ENCODE results near the gene UGT1A6.

UGT1A6 gene

DNA sequence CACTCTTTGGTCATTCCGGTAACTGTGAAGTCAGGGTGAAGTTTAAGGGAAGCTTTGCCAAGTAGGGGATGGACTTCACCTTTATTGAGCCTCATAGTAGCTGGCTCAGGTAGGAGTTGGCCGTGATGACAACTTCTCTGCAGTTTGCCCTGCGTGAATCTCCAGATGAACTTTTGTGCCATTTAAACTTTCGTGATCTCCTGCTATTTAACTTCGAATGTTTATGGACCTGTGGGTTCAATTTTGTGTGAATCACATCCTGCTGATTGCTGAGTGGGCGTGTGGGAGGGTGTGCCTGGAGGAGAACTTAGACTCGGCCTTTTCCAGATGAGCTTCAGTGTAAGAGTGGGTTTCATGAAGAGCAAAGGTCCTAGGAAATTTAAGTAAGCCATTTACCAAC, 71.6 kb downstream of the UGT1A6 start:
- Histone ChIP-seq H3K4me3 (ENCODE audit: low read length) (no peak overlapping the region), H3K27ac (ENCODE audit: low read length) (no peak overlapping the region), H3K27me3 (ENCODE audit: low read depth, low read length) (peaks cover 11% of the 10 kb centered on the region; the same call in 1 of the 2 replicates), H2AFZ (ENCODE audit: low read depth, low read length) (no peak overlapping the region), H3K4me2 (ENCODE audit: low read length) (no peak overlapping the region), H3K9ac (ENCODE audit: low read length) (no peak overlapping the region), H3K36me3 (replicated peaks; ENCODE audit: low read depth, low read length) (no peaks in the 10 kb centered on the region), H3K9me3 (ENCODE audit: insufficient read depth, low read length) (no peaks in the 10 kb centered on the region), H3K79me2 (ENCODE audit: low read length) (no peaks in the 10 kb centered on the region), H3K4me1 (ENCODE audit: low read length) (no peaks in the 10 kb centered on the region), H4K20me1 (ENCODE audit: insufficient read depth, low read length) (no peaks in the 10 kb centered on the region)
- TF ChIP-seq CTCF (IDR thresholded peaks at IDR 0.05; ENCODE audit: low read depth, low read length), result no peak
- TF ChIP-seq EZH2phosphoT487 (IDR thresholded peaks at IDR 0.05; ENCODE audit: low read depth), result no peak

- no peaks in the 10 kb centered on the region for H3K4me1 ChIP-seq (ENCODE audit: low read length)
- TF ChIP-seq CTCF (IDR thresholded peaks at IDR 0.05; ENCODE audit: low read depth, low read length), result no peak
- no peak for TF ChIP-seq EZH2phosphoT487 (IDR thresholded peaks at IDR 0.05; ENCODE audit: low read depth)
- H3K9me3 ChIP-seq (ENCODE audit: insufficient read depth, low read length), result no peaks in the 10 kb centered on the region
- no peak overlapping the region for H3K27ac ChIP-seq (ENCODE audit: low read length)
- H3K27me3 ChIP-seq (ENCODE audit: low read depth, low read length), result peaks cover 11% of the 10 kb centered on the region; the same call in 1 of the 2 replicates
- no peaks in the 10 kb centered on the region for H3K79me2 ChIP-seq (ENCODE audit: low read length)
- no peak overlapping the region for H3K9ac ChIP-seq (ENCODE audit: low read length)
- no peaks in the 10 kb centered on the region for H3K36me3 ChIP-seq (replicated peaks; ENCODE audit: low read depth, low read length)
- H4K20me1 ChIP-seq (ENCODE audit: insufficient read depth, low read length), result no peaks in the 10 kb centered on the region
- H3K4me2 ChIP-seq (ENCODE audit: low read length), result no peak overlapping the region
- H3K4me3 ChIP-seq (ENCODE audit: low read length), result no peak overlapping the region
- no peak overlapping the region for H2AFZ ChIP-seq (ENCODE audit: low read depth, low read length)
These were observed 72.1 kb downstream of the UGT1A6 start for GRCh38 chr2:233764761-233765160.

DNA sequence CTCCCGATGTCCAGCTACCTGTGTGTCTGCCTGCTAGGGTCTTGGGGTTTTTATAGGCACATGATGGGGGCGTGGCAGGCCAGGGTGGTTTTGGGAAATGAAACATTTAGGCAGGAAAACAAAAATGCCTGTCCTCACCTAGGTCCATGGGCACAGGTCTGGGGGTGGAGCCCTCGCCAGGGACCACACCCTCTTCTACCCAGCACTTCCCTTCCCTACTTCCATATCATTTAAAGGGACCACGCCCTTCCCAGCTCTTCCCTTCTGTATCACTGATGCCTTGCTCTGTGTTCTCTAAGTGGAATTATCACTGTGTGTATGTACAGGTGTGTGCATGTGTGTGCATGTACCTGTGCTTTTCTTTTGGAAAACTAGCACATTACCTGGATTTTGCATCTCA, 73.7 kb downstream of the UGT1A6 start:
- no peaks in the 10 kb centered on the region for H4K20me1 ChIP-seq (ENCODE audit: insufficient read depth, low read length)
- no peak overlapping the region for H3K4me3 ChIP-seq (ENCODE audit: low read length)
- no peak overlapping the region for H3K27ac ChIP-seq (ENCODE audit: low read length)
- no peaks in the 10 kb centered on the region for H3K36me3 ChIP-seq (replicated peaks; ENCODE audit: low read depth, low read length)
- H3K4me2 ChIP-seq (ENCODE audit: low read length), result no peak overlapping the region
- no peak overlapping the region for H2AFZ ChIP-seq (ENCODE audit: low read depth, low read length)
- no peak overlapping the region for H3K9ac ChIP-seq (ENCODE audit: low read length)
- no peaks in the 10 kb centered on the region for H3K9me3 ChIP-seq (ENCODE audit: insufficient read depth, low read length)
- no peak for TF ChIP-seq EZH2phosphoT487 (IDR thresholded peaks at IDR 0.05; ENCODE audit: low read depth)
- H3K4me1 ChIP-seq (ENCODE audit: low read length), result no peaks in the 10 kb centered on the region
- peaks cover 11% of the 10 kb centered on the region; the same call in 1 of the 2 replicates for H3K27me3 ChIP-seq (ENCODE audit: low read depth, low read length)
- no peaks in the 10 kb centered on the region for H3K79me2 ChIP-seq (ENCODE audit: low read length)

DNA sequence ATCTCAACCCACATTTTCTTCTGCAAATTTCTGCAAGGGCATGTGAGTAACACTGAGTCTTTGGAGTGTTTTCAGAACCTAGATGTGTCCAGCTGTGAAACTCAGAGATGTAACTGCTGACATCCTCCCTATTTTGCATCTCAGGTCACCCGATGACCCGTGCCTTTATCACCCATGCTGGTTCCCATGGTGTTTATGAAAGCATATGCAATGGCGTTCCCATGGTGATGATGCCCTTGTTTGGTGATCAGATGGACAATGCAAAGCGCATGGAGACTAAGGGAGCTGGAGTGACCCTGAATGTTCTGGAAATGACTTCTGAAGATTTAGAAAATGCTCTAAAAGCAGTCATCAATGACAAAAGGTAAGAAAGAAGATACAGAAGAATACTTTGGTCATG, 75.4 kb downstream of the UGT1A6 start:
- no peak overlapping the region for H3K9ac ChIP-seq (ENCODE audit: low read length)
- no peak overlapping the region for H3K4me3 ChIP-seq (ENCODE audit: low read length)
- H3K27me3 ChIP-seq (ENCODE audit: low read depth, low read length), result peaks cover 11% of the 10 kb centered on the region; the same call in 1 of the 2 replicates
- no peaks in the 10 kb centered on the region for H3K36me3 ChIP-seq (replicated peaks; ENCODE audit: low read depth, low read length)
- TF ChIP-seq EZH2phosphoT487 (IDR thresholded peaks at IDR 0.05; ENCODE audit: low read depth) (no peak), CTCF (IDR thresholded peaks at IDR 0.05; ENCODE audit: low read depth, low read length) (no peak)
- H3K4me2 ChIP-seq (ENCODE audit: low read length), result no peak overlapping the region
- no peak overlapping the region for H3K27ac ChIP-seq (ENCODE audit: low read length)
- no peaks in the 10 kb centered on the region for H3K9me3 ChIP-seq (ENCODE audit: insufficient read depth, low read length)
- H3K79me2 ChIP-seq (ENCODE audit: low read length), result no peaks in the 10 kb centered on the region
- no peaks in the 10 kb centered on the region for H4K20me1 ChIP-seq (ENCODE audit: insufficient read depth, low read length)
- H3K4me1 ChIP-seq (ENCODE audit: low read length), result no peaks in the 10 kb centered on the region
- no peak overlapping the region for H2AFZ ChIP-seq (ENCODE audit: low read depth, low read length)

GRCh38 chr2:233769260-233769659, 76.6 kb downstream of the UGT1A6 start:
- no peaks in the 10 kb centered on the region for H4K20me1 ChIP-seq (ENCODE audit: insufficient read depth, low read length)
- H2AFZ ChIP-seq (ENCODE audit: low read depth, low read length), result no peak overlapping the region
- no peak overlapping the region for H3K4me3 ChIP-seq (ENCODE audit: low read length)
- no peaks in the 10 kb centered on the region for H3K4me1 ChIP-seq (ENCODE audit: low read length)
- no peaks in the 10 kb centered on the region for H3K9me3 ChIP-seq (ENCODE audit: insufficient read depth, low read length)
- H3K27me3 ChIP-seq (ENCODE audit: low read depth, low read length), result 0 out of 2 replicates have a peak, but pooled peaks cover 3% of the 10 kb centered on the region
- TF ChIP-seq CTCF (IDR thresholded peaks at IDR 0.05; ENCODE audit: low read depth, low read length), result no peak
- no peak for TF ChIP-seq EZH2phosphoT487 (IDR thresholded peaks at IDR 0.05; ENCODE audit: low read depth)
- H3K79me2 ChIP-seq (ENCODE audit: low read length), result no peaks in the 10 kb centered on the region
- H3K4me2 ChIP-seq (ENCODE audit: low read length), result no peak overlapping the region
- no peak overlapping the region for H3K9ac ChIP-seq (ENCODE audit: low read length)
- H3K27ac ChIP-seq (ENCODE audit: low read length), result no peak overlapping the region
- no peaks in the 10 kb centered on the region for H3K36me3 ChIP-seq (replicated peaks; ENCODE audit: low read depth, low read length)
